Hematopoietic multipotent progenitor cell treated with erythropoietin and hydrocortisone succinate and interleukin-3 and kit ligand, for 8 days (in vitro differentiated cells): ENCODE measurements around the gene ATM.
"Not testable (repeated sequence)": the region's sequence is repeated elsewhere in the genome, so short reads cannot be mapped to it uniquely, and the experiment has no call there.

Experiments
- DNase-seq: peaks from one replicate; pipeline ENCODE4 v3.0.0-alpha.2; 2015

The ATM gene

GRCh38 chr11:108388576-108388975 is 165.7 kb downstream of the ATM start:
- DNase-seq, result no peak

DNA sequence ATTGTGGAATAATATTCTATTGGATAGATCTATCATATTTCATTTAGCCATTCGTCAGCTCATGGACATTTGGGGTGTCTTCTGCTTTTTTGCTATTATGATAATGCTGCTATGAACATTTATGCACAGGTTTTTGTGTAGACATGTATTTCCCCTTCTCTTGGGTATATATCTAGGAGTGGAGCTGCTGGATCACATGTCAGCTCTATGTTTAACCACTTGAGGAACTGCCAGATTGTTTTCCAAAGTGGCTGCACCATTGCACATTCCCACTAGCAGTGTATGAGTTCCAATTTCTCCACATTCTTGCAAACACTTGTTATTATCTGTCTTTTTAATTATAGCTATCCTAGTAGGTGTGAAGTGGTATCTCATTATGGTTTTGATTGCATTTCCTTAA is 169.5 kb downstream of the ATM start:
- DNase-seq, result no peak

GRCh38 chr11:108393046-108393445 is 170.2 kb downstream of the ATM start:
- DNase-seq, result no peak

- DNase-seq, result no peak
Observed at GRCh38 chr11:108394744-108395284, 171.9 kb downstream of the ATM start.

- not testable (repeated sequence) for DNase-seq
Observed at GRCh38 chr11:108396672-108397071, 173.8 kb downstream of the ATM start.

GRCh38 chr11:108398439-108398838 is 175.6 kb downstream of the ATM start:
- no peak for DNase-seq

- peak; percentile 68 for DNase-seq
Observed at GRCh38 chr11:108402241-108402640, 179.4 kb downstream of the ATM start.

DNA sequence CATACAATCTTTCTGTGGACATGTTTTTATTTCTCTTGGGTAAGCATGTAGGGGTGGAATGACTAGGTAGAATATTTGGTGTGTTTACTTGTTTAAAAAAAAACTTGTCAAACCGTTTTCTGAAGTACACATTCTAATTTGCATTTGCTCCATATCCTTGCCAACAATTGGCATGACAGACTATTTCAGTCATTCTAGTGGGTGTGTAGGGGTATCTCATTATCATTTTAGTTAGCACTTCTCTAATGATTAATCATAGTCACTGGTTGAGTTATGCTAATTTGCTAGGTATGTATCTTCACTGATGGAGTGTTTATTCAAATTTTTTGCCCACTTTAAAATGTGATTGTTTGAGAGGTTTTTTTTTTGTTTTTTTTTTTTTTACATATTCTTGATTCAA is 180.2 kb downstream of the ATM start:
- DNase-seq, result no peak

- DNase-seq, result no peak
Observed at GRCh38 chr11:108405706-108406105, 182.8 kb downstream of the ATM start.

DNA sequence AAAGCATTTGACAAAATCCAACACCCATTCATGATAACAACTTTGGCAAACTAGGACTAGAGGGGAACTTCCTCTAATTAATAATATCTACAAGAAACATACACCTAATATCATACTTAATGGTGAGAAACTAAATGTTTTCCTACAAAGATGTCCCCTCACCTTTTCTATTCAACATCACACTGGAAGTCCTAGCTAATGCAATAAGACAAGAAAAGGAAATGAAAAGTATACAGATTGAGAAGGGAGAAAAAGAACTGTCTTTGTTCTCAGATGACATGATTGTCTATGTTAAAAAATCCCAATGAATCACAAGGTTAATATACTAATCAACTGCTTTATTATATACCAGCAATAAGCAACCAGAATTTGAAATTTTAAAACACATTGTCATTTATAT is 192.1 kb downstream of the ATM start:
- no peak for DNase-seq

DNA sequence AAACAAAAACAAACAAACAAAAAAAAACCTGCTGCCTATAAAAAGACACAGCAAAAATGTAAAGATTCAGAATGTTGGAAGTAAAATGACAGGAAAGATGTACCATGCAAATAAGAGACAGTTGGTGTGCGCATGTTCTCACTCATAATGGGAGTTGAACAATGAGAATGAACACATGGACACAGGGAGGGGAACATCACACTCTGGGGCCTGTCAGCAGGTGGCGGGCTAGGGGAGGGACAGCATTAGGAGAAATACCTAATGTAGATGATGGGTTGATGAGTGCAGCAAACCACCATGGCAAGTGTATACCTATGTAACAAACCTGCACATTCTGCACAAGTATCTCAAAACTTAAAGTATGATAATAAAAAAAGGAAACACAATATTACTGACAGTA is 194.7 kb downstream of the ATM start:
- peak; percentile 25 for DNase-seq
